ENCODE measurements around the gene ASXL1. TPM values are rescaled to one million over a fixed set of nuclear protein-coding genes. Genes with fewer than 3 reads are reported as not detected.

ASXL1 gene
- total RNA-seq, 1 experiment from 2014 or later: 52.2 TPM

DNA sequence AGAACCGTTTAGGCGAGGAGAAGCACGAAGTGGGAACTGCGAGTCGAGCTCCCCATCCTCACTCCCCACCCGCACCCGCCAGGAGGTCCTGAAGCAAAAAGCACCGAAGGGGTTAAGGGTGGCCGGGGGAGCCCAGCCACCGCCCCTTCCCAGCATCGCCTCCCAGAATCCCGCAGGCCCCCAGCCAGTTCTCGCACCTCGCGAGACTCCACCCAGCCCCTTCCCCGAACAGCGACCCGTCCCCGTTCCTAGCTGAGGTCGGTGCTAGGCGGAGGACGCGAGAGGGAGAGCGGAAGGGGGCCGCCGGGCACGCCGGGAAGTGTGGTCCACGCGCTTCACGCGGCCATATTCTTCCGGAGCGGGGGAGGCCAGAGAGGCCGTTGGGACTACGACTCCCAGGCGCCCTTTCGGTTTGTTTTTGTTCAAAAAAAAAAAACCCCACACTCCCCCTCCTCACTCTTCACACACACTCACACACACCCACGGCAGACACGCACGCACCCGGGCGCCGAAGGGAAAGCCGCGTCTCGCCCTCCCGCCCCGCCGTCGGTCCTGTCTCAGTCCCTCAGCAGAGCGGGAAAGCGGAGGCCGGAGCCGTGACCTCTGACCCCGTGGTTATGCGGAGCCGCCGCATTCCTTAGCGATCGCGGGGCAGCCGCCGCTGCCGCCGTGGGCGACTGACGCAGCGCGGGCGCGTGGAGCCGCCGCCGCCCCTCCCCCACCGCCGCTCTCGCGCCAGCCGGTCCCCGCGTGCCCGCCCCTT is at the start of gene ASXL1 (continued):
- TF ChIP-seq, protein P1, sequence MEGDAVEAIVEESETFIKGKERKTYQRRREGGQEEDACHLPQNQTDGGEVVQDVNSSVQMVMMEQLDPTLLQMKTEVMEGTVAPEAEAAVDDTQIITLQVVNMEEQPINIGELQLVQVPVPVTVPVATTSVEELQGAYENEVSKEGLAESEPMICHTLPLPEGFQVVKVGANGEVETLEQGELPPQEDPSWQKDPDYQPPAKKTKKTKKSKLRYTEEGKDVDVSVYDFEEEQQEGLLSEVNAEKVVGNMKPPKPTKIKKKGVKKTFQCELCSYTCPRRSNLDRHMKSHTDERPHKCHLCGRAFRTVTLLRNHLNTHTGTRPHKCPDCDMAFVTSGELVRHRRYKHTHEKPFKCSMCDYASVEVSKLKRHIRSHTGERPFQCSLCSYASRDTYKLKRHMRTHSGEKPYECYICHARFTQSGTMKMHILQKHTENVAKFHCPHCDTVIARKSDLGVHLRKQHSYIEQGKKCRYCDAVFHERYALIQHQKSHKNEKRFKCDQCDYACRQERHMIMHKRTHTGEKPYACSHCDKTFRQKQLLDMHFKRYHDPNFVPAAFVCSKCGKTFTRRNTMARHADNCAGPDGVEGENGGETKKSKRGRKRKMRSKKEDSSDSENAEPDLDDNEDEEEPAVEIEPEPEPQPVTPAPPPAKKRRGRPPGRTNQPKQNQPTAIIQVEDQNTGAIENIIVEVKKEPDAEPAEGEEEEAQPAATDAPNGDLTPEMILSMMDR (IDR thresholded peaks at IDR 0.05 in 2 of 3, conservative IDR thresholded peaks at IDR 0.05 in 1 of 3; ENCODE audit: borderline replicate concordance in 1 of 3, insufficient read depth in 1 of 3, low read depth in 2 of 3, low read length in 2 of 3): no peak
- no peak for TF ChIP-seq EZH2phosphoT487 (IDR thresholded peaks at IDR 0.05; ENCODE audit: borderline replicate concordance)

DNA sequence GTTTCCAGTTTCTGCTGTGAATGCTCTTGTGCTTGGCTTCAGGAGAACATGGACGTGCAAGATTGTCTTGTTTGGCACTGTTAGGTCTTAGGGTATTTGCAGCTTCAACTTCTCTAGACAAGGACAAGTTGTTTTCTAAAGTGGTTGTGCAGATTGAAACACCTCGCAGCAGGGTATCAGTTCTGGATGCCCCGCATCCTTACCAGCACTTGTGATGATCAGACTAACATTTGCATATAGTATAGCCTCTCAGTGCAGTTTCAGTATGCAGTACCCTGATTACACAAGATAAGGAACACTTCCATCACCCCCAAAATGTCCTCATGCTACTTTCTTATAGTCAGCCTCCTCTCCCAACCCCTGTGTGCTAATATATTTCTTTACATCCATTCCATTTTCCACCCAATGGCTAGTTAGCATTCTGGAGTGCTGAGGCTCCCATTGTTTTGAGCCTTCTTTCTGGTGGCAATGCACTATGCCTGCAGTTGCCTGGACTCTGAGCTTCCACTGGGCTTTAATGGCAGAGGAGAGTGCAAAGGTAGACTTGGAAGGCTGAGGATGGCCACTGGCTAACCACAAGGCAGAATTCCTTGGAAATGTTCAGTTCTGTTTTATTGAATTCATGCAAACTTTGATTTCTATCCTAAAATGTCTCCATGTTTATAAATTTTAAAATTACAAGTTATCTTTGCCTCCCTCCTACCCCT is 45.3 kb upstream of the ASXL1 start:
- ChIA-PET POLR2A (no interaction called here), CTCF (no interaction called here), RAD21 (ENCODE audit: low non-redundant PET in 1 of 2, low total read pairs in 2 of 2, uncharacterized antibody in 2 of 2, unreplicated experiment in 2 of 2) (no interaction called here)
- no peak for ATAC-seq
- Histone ChIP-seq H3K9me3 (ENCODE audit: control insufficient read depth in 1 of 2, insufficient read depth in 1 of 2, low read depth in 1 of 2, low read length in 2 of 2) (no peaks in the 10 kb centered on the region), H2AFZ (ENCODE audit: low read depth, low read length, poor library complexity, severe bottlenecking) (no peak overlapping the region), H3K27ac (ENCODE audit: low read depth, low read length) (no peak overlapping the region), H3K9ac (ENCODE audit: low read length) (no peak overlapping the region), H3K4me1 (ENCODE audit: control insufficient read depth in 1 of 2, insufficient read depth in 2 of 2, low read length in 2 of 2) (peaks cover 0 to 5% of the 10 kb centered on the region in 2 experiments; a peak in 1 of 4 replicates), H3K27me3 (ENCODE audit: insufficient read depth, low read length) (no peaks in the 10 kb centered on the region), H3K79me2 (ENCODE audit: insufficient read depth, low read length) (no peaks in the 10 kb centered on the region), H3K4me2 (ENCODE audit: low read length) (no peak overlapping the region), H3K4me3 (replicated peaks in 1 of 2; ENCODE audit: low read depth in 1 of 2, low read length in 2 of 2) (no peak overlapping the region), H3K9me2 (ENCODE audit: insufficient read depth) (no peaks in the 10 kb centered on the region), H4K20me1 (ENCODE audit: insufficient read depth) (no peaks in the 10 kb centered on the region), H3K36me3 (ENCODE audit: control insufficient read depth in 1 of 2, insufficient read depth in 2 of 2, low read length in 2 of 2) (peaks cover 6 to 17% of the 10 kb centered on the region in 2 experiments; a peak in 3 of 4 replicates)
- TF ChIP-seq CBX3 (IDR thresholded peaks at IDR 0.05; ENCODE audit: low read depth): no peak
- TF ChIP-seq EZH2 (IDR thresholded peaks at IDR 0.05): no peak
- no peak for TF ChIP-seq POLR2A (IDR thresholded peaks at IDR 0.05; ENCODE audit: borderline replicate concordance, extremely low read depth, insufficient read depth, insufficient read length)
- TF ChIP-seq, protein P1 (IDR thresholded peaks at IDR 0.05 in 2 of 3, conservative IDR thresholded peaks at IDR 0.05 in 1 of 3; ENCODE audit: borderline replicate concordance in 1 of 3, insufficient read depth in 1 of 3, low read depth in 2 of 3, low read length in 2 of 3): no peak
- no peak for DNase-seq (ENCODE audit: low read depth, low spot score)
- BruUV-seq (replicated peaks): no TSS peak
- intact Hi-C loops (cut with micrococcal nuclease): no loop called here
